ENCODE data around the gene HPS6. TPM values are rescaled to one million over a fixed set of nuclear protein-coding genes. Genes with fewer than 3 reads are reported as not detected.
A peak's percentile ranks its signal among the peaks of the same experiment; 100 is the strongest.

HPS6 gene
- total and polyA plus RNA-seq, 9 of the 15 experiments (the other 6 are each of a cell fraction or from before 2014, with no cell fraction given) = 0.45 to 14.0 (median 4.5) TPM

DNA sequence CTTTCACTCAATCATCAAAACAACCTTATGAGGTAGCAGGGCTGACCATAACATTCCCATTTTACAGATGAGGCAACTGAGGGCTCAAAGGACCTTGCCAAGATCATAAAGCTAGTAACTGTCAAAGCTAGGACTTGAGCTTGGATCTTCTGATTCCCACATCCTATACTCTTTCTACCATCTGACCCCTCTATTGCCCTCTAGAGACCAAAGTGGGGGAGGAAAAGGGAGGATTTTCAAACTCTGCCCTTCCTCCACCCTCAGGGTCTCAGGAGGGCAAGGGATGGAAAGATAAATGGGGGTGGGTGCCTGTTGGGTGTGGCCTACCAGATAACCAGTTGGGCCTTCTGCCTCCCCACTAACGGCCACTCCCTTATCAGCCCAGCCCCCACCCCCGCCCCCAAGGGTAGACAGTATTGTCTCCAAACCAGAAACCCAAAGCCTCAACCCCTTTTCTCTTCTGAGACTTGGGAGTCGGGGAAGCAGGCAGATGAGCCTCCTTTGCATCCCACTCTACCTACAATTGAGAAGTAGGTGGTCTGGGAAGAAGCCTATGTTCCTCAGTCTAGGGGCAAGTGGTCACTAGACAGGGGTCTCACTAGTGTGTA is 47.2 kb downstream of the HPS6 start (continued):
- peak in 1 of 2 experiments; percentile 76; a peak in 2 of 4 replicates for TF ChIP-seq ZMIZ1 (IDR thresholded peaks at IDR 0.05; ENCODE audit: low read depth in 2 of 2, low read length in 2 of 2)
- TF ChIP-seq MITF (IDR thresholded peaks at IDR 0.05) = no peak
- no peak for TF ChIP-seq ESRRB (CRISPR knock-in tag; IDR thresholded peaks at IDR 0.05; ENCODE audit: borderline replicate concordance)
- no peak for TF ChIP-seq THRB (CRISPR knock-in tag; conservative IDR thresholded peaks at IDR 0.05)
- no peak for TF ChIP-seq FOXJ3 (CRISPR knock-in tag; IDR thresholded peaks at IDR 0.05)
- peak; percentile 99 for TF ChIP-seq ESRRA (IDR thresholded peaks at IDR 0.05; ENCODE audit: borderline replicate concordance, low read depth)
- peak; percentile 58; the same call in 1 of the 2 replicates for TF ChIP-seq MTA3 (IDR thresholded peaks at IDR 0.05; ENCODE audit: borderline replicate concordance)
- TF ChIP-seq SREBF2 (CRISPR knock-in tag; IDR thresholded peaks at IDR 0.05) = no peak
- TF ChIP-seq, protein P1, sequence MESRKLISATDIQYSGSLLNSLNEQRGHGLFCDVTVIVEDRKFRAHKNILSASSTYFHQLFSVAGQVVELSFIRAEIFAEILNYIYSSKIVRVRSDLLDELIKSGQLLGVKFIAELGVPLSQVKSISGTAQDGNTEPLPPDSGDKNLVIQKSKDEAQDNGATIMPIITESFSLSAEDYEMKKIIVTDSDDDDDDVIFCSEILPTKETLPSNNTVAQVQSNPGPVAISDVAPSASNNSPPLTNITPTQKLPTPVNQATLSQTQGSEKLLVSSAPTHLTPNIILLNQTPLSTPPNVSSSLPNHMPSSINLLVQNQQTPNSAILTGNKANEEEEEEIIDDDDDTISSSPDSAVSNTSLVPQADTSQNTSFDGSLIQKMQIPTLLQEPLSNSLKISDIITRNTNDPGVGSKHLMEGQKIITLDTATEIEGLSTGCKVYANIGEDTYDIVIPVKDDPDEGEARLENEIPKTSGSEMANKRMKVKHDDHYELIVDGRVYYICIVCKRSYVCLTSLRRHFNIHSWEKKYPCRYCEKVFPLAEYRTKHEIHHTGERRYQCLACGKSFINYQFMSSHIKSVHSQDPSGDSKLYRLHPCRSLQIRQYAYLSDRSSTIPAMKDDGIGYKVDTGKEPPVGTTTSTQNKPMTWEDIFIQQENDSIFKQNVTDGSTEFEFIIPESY (CRISPR knock-in tag; IDR thresholded peaks at IDR 0.05) = no peak
- no peak for TF ChIP-seq ZNF436 (CRISPR knock-in tag; IDR thresholded peaks at IDR 0.05)
- TF ChIP-seq SIRT6 (IDR thresholded peaks at IDR 0.05; ENCODE audit: low read depth, low read length) = no peak
- TF ChIP-seq SMC3 (conservative IDR thresholded peaks at IDR 0.05; ENCODE audit: insufficient read depth, low read depth, low read length) = peak; percentile 21; the same call in 1 of the 2 replicates
- TF ChIP-seq TEAD4 (IDR thresholded peaks at IDR 0.05; ENCODE audit: low read length) = peak; percentile 82
- no peak for TF ChIP-seq TEAD4 (CRISPR knock-in tag; IDR thresholded peaks at IDR 0.05; ENCODE audit: borderline replicate concordance)
- TF ChIP-seq TGIF2 (CRISPR knock-in tag; IDR thresholded peaks at IDR 0.05) = no peak
- peak; percentile 76; the same call in 1 of the 2 replicates for TF ChIP-seq MYNN (IDR thresholded peaks at IDR 0.05)
- TF ChIP-seq MYNN (CRISPR knock-in tag; IDR thresholded peaks at IDR 0.05) = no peak
- TF ChIP-seq RNF219 (CRISPR knock-in tag; IDR thresholded peaks at IDR 0.05) = no peak

Measured in K562 (cell line).